ENCODE data around the gene CA4. TPM values are rescaled to one million over a fixed set of nuclear protein-coding genes. Genes with fewer than 3 reads are reported as not detected.

The CA4 gene
- total RNA-seq, 1 donor from 2014 or later: 72.8 TPM

GRCh38 chr17:60158751-60159478, 9.1 kb downstream of the CA4 start:
- DNase-seq (peak; percentile 22), ATAC-seq (no peak)
- no peaks in the 10 kb centered on the region for H3K36me3 ChIP-seq
- intact Hi-C loops (cut with DNase I): no loop called here
- no peak overlapping the region for H3K4me3 ChIP-seq
- no peak overlapping the region for H3K27ac ChIP-seq
- H3K4me1 ChIP-seq: peaks cover 35% of the 10 kb centered on the region
- TF ChIP-seq CTCF (IDR thresholded peaks at IDR 0.05): no peak
- peaks cover 10% of the 10 kb centered on the region for H3K27me3 ChIP-seq (ENCODE audit: low read depth)
- no peaks in the 10 kb centered on the region for H3K9me3 ChIP-seq

- Histone ChIP-seq H3K4me1 (peaks cover 29% of the 10 kb centered on the region), H3K36me3 (no peaks in the 10 kb centered on the region), H3K27ac (no peak overlapping the region), H3K27me3 (ENCODE audit: low read depth) (peaks cover 10% of the 10 kb centered on the region), H3K9me3 (no peaks in the 10 kb centered on the region), H3K4me3 (no peak overlapping the region)
- no peak for TF ChIP-seq CTCF (IDR thresholded peaks at IDR 0.05)
- DNase-seq (no peak), ATAC-seq (no peak)
- intact Hi-C loops (cut with DNase I): no loop called here
These were observed 9.7 kb downstream of the CA4 start for GRCh38 chr17:60159479-60159866.

- no peak for ATAC-seq
- Histone ChIP-seq H3K27ac (peak overlapping the region; percentile 74), H3K4me1 (peaks cover 30% of the 10 kb centered on the region), H3K36me3 (no peaks in the 10 kb centered on the region), H3K27me3 (ENCODE audit: low read depth) (peaks cover 10% of the 10 kb centered on the region), H3K4me3 (no peak overlapping the region), H3K9me3 (no peaks in the 10 kb centered on the region)
- peak; percentile 7 for DNase-seq
- TF ChIP-seq CTCF (IDR thresholded peaks at IDR 0.05): no peak
- intact Hi-C loops (cut with DNase I): no loop called here
These were observed 11.2 kb downstream of the CA4 start for GRCh38 chr17:60160829-60161501.

GRCh38 chr17:60161598-60162330, 12.0 kb downstream of the CA4 start:
- Histone ChIP-seq H3K27ac (peak overlapping the region; percentile 74), H3K4me1 (peaks cover 32% of the 10 kb centered on the region), H3K9me3 (no peaks in the 10 kb centered on the region), H3K36me3 (no peaks in the 10 kb centered on the region), H3K4me3 (no peak overlapping the region), H3K27me3 (ENCODE audit: low read depth) (peaks cover 10% of the 10 kb centered on the region)
- intact Hi-C loops (cut with DNase I): no loop called here
- ATAC-seq: peak; percentile 42 to 53
- TF ChIP-seq CTCF (IDR thresholded peaks at IDR 0.05): no peak
- peak; percentile 62 for DNase-seq

GRCh38 chr17:60163108-60163784, 13.5 kb downstream of the CA4 start:
- intact Hi-C loops (cut with DNase I): no loop called here
- peaks cover 10% of the 10 kb centered on the region for H3K27me3 ChIP-seq (ENCODE audit: low read depth)
- ATAC-seq (peak; percentile 31 to 38), DNase-seq (no peak)
- H3K4me3 ChIP-seq: no peak overlapping the region
- H3K4me1 ChIP-seq: peaks cover 41% of the 10 kb centered on the region
- no peaks in the 10 kb centered on the region for H3K36me3 ChIP-seq
- peak overlapping the region; percentile 74 for H3K27ac ChIP-seq
- H3K9me3 ChIP-seq: no peaks in the 10 kb centered on the region
- TF ChIP-seq CTCF (IDR thresholded peaks at IDR 0.05): no peak

Data from lower lobe of right lung (tissue), 2 donors.